Skeletal muscle tissue (tissue), 2 donors: ENCODE data around the gene SSX1. TPM values are rescaled to one million over a fixed set of nuclear protein-coding genes. Genes with fewer than 3 reads are reported as not detected.

Experiments
- small RNA-seq: library from RNA; depleted of rRNA; stranded (forward); fragments of <200 nt; gene quantifications from one replicate; pipeline ENCODE3, GENCODE V24; 2014
- total RNA-seq: library from RNA; depleted of rRNA; stranded (reverse); fragments of >200 nt; gene quantifications from one replicate; pipeline ENCODE4 v1.2.3, GENCODE V29; 2014

Gene SSX1
- total RNA-seq, 1 donor from 2014 or later: not detected

Small RNAs within 50 kb of the gene (small RNA-seq; reads per million reads assigned to genes)
- gene AC245047.3 (not detected), gene AC245047.4 (not detected), gene RNA5SP503 (not detected)

Other genes starting within 250 kb of the SSX1 start
- not detected for gene SPACA5, start 248.4 kb upstream of the SSX1 start, total RNA-seq
- 2.1 TPM for gene ZNF630, start 183.8 kb upstream of the SSX1 start, total RNA-seq
- not detected for gene SPACA5B, start 124.8 kb upstream of the SSX1 start, total RNA-seq
- not detected for gene SSX5, start 58.6 kb upstream of the SSX1 start, total RNA-seq
- not detected for gene SSX3, start 101.3 kb downstream of the SSX1 start, total RNA-seq
- not detected for gene SSX4, start 128.1 kb downstream of the SSX1 start, total RNA-seq
- not detected for gene SSX4B, start 156.6 kb downstream of the SSX1 start, total RNA-seq
- gene SLC38A5, start 214.9 kb downstream of the SSX1 start, total RNA-seq: 6.3 TPM
- 20.9 TPM for gene FTSJ1, start 220.8 kb downstream of the SSX1 start, total RNA-seq